ENCODE measurements around the gene FUT3. TPM values are rescaled to one million over a fixed set of nuclear protein-coding genes. Genes with fewer than 3 reads are reported as not detected.

The FUT3 gene
- total and polyA plus RNA-seq, 4 donors = 1.5 to 31.4 (median 18.2) TPM

- no peak for TF ChIP-seq CTCF (IDR thresholded peaks at IDR 0.05; ENCODE audit: control extremely low read depth, extremely low read depth)
- no peak overlapping the region for H3K27ac ChIP-seq (ENCODE audit: low read depth in 1 of 2, low read length in 1 of 2)
- no peak for DNase-seq
- no peak overlapping the region for H3K4me3 ChIP-seq
- no peak overlapping the region for H3K9ac ChIP-seq (ENCODE audit: insufficient read depth in 1 of 2, low read length in 2 of 2)
- 90 to 97% methylated on average over 10 of the region's 10 CpGs for WGBS, 2 donors
- ATAC-seq (ENCODE audit: insufficient read depth, low FRiP score) = no peak
- H3K9me3 ChIP-seq (ENCODE audit: control insufficient read depth in 4 of 4, insufficient read depth in 3 of 4, low read length in 3 of 4) = peaks cover 0 to 2% (median 0%) of the 10 kb centered on the region in 4 donors
- peaks cover 0 to 20% (median 0%) of the 10 kb centered on the region in 5 donors for H3K4me1 ChIP-seq (ENCODE audit: control insufficient read depth in 5 of 5, insufficient read depth in 5 of 5, low read length in 5 of 5)
- peaks cover 0 to 2% (median 0%) of the 10 kb centered on the region in 3 donors for H3K27me3 ChIP-seq (ENCODE audit: control insufficient read depth in 3 of 3, insufficient read depth in 3 of 3, low read length in 2 of 3)
- no peaks in the 10 kb centered on the region for H3K36me3 ChIP-seq (ENCODE audit: control insufficient read depth in 4 of 4, insufficient read depth in 4 of 4, low read length in 4 of 4)
Observed at GRCh38 chr19:5824751-5825150, 26.5 kb downstream of the FUT3 start.

GRCh38 chr19:5823579-5824281, 27.5 kb downstream of the FUT3 start:
- H3K27ac ChIP-seq (ENCODE audit: low read depth in 1 of 2, low read length in 1 of 2) = no peak overlapping the region
- peaks cover 0 to 10% (median 0%) of the 10 kb centered on the region in 5 donors for H3K4me1 ChIP-seq (ENCODE audit: control insufficient read depth in 5 of 5, insufficient read depth in 5 of 5, low read length in 5 of 5)
- ATAC-seq (ENCODE audit: insufficient read depth, low FRiP score) (no peak), DNase-seq (no peak)
- TF ChIP-seq CTCF (IDR thresholded peaks at IDR 0.05; ENCODE audit: control extremely low read depth, extremely low read depth) = no peak
- H3K36me3 ChIP-seq (ENCODE audit: control insufficient read depth in 4 of 4, insufficient read depth in 4 of 4, low read length in 4 of 4) = no peaks in the 10 kb centered on the region
- no peak overlapping the region for H3K4me3 ChIP-seq
- H3K9me3 ChIP-seq (ENCODE audit: control insufficient read depth in 4 of 4, insufficient read depth in 3 of 4, low read length in 3 of 4) = peaks cover 0 to 2% (median 0%) of the 10 kb centered on the region in 4 donors
- no peak overlapping the region for H3K9ac ChIP-seq (ENCODE audit: insufficient read depth in 1 of 2, low read length in 2 of 2)
- 88 to 93% methylated on average over 30 of the region's 30 CpGs for WGBS, 2 donors
- no peaks in the 10 kb centered on the region for H3K27me3 ChIP-seq (ENCODE audit: control insufficient read depth in 3 of 3, insufficient read depth in 3 of 3, low read length in 2 of 3)

GRCh38 chr19:5822181-5822844, 28.9 kb downstream of the FUT3 start:
- Histone ChIP-seq H3K4me3 (no peak overlapping the region), H3K27me3 (ENCODE audit: control insufficient read depth in 3 of 3, insufficient read depth in 3 of 3, low read length in 2 of 3) (no peaks in the 10 kb centered on the region), H3K4me1 (ENCODE audit: control insufficient read depth in 5 of 5, insufficient read depth in 5 of 5, low read length in 5 of 5) (peaks cover 0 to 5% (median 0%) of the 10 kb centered on the region in 5 donors), H3K9ac (ENCODE audit: insufficient read depth in 1 of 2, low read length in 2 of 2) (no peak overlapping the region), H3K9me3 (ENCODE audit: control insufficient read depth in 4 of 4, insufficient read depth in 3 of 4, low read length in 3 of 4) (peaks cover 0 to 2% (median 0%) of the 10 kb centered on the region in 4 donors), H3K36me3 (ENCODE audit: control insufficient read depth in 4 of 4, insufficient read depth in 4 of 4, low read length in 4 of 4) (no peaks in the 10 kb centered on the region), H3K27ac (ENCODE audit: low read depth in 1 of 2, low read length in 1 of 2) (no peak overlapping the region)
- 35 to 53% methylated on average over 30 of the region's 30 CpGs for WGBS, 2 donors
- no peak for TF ChIP-seq CTCF (IDR thresholded peaks at IDR 0.05; ENCODE audit: control extremely low read depth, extremely low read depth)
- no peak for DNase-seq
- no peak for ATAC-seq (ENCODE audit: insufficient read depth, low FRiP score)
